Esophagus muscularis mucosa (tissue), 4 donors: ENCODE results near the gene DACT2.

Source experiments
- CTCF ChIP-seq, 3 experiments: fragments of 200-600 bp in 2 of 3; fragments of 450-650 bp in 1 of 3; sonication (generic) in 2 of 3; IDR thresholded peaks; one replicate each; pipeline ENCODE4 v1.5.1; 2017 to 2019; ENCODE audit warnings: antibody characterized with exemption in 3 of 3, mild to moderate bottlenecking in 2 of 3, moderate library complexity in 1 of 3
- EP300 ChIP-seq: sonication (generic); formaldehyde crosslinking; IDR thresholded peaks from one replicate; pipeline ENCODE4 v1.6.1; 2017; ENCODE audit warnings: antibody characterized with exemption
- POLR2A ChIP-seq: fragments of 450-650 bp; IDR thresholded peaks from one replicate; pipeline ENCODE4 v1.6.1; 2017; ENCODE audit warnings: antibody characterized with exemption, moderate library complexity, mild to moderate bottlenecking, low read depth

- TF ChIP-seq CTCF (IDR thresholded peaks at IDR 0.05) (no peak), POLR2A (no peak), EP300 (no peak)
These were observed 25.7 kb upstream of the DACT2 start for GRCh38 chr6:168345266-168345665.
